Stimulated activated CD8-positive, alpha-beta memory T cell treated with anti-CD3 and anti-CD28 coated beads, Interleukin-7, amount 100 ng/mL, for 4 hours (primary cell): ENCODE results near the gene ARMC2.
"Not testable (repeated sequence)": the region's sequence is repeated elsewhere in the genome, so short reads cannot be mapped to it uniquely, and the experiment has no call there.

ENCODE experiments used
- DNase-seq, 2 donors: peaks; one replicate each; pipeline ENCODE4 v3.0.0-alpha.2; 2020; ENCODE audit warnings: low read depth in 2 of 2

The ARMC2 gene, protein sequence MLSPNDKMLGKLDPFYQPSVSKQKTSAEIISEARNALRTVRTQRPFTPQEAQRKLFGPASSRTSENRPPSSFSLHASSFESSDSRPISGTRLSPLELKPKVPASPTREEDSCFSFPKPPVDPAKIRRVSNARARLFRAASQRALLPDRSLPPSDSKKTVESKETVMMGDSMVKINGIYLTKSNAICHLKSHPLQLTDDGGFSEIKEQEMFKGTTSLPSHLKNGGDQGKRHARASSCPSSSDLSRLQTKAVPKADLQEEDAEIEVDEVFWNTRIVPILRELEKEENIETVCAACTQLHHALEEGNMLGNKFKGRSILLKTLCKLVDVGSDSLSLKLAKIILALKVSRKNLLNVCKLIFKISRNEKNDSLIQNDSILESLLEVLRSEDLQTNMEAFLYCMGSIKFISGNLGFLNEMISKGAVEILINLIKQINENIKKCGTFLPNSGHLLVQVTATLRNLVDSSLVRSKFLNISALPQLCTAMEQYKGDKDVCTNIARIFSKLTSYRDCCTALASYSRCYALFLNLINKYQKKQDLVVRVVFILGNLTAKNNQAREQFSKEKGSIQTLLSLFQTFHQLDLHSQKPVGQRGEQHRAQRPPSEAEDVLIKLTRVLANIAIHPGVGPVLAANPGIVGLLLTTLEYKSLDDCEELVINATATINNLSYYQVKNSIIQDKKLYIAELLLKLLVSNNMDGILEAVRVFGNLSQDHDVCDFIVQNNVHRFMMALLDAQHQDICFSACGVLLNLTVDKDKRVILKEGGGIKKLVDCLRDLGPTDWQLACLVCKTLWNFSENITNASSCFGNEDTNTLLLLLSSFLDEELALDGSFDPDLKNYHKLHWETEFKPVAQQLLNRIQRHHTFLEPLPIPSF

DNA sequence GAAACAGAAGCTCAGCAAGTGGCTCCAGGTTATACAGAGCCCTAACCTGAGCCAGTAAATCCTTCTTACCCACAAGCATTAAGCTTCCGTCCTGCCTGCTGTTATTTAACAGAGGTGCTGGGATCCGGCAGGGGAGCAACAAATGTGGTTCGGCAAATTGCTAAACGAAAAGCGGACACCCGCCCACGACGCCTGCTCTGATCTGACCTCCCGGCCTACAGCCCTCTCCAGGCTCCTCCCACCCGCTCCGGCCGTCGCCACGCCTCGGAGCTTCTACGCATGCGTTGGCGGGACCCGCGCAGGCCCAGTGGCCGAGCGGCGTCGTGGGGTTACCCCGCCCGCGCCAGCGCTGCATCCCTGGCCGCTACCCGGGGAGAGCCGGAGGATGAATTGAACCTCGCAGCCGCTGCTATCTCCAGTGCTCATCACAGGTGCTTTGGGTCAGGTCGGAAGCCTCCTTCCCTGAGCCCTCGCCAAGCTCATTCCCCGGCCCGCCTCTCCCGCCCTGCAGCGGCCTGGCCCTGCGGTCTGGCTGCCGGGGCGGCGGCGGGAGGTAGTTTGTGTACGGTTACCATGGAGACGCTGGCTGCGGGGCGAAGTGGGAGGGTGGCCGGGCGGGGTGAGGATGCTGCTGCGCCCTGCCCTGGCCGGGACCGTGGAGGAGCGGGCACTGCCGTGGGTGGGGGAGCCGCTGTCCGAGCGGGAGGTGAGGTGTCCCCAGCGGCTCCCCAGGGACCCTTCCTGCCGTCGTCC is at the start of gene ARMC2:
Gene ARMC2 (plus strand): TSS at position 307 of the 753 bp plus-strand sequence. CDS start 5,846 bp downstream, outside the sequence.
- DNase-seq: peak; percentile 69 to 81

DNA sequence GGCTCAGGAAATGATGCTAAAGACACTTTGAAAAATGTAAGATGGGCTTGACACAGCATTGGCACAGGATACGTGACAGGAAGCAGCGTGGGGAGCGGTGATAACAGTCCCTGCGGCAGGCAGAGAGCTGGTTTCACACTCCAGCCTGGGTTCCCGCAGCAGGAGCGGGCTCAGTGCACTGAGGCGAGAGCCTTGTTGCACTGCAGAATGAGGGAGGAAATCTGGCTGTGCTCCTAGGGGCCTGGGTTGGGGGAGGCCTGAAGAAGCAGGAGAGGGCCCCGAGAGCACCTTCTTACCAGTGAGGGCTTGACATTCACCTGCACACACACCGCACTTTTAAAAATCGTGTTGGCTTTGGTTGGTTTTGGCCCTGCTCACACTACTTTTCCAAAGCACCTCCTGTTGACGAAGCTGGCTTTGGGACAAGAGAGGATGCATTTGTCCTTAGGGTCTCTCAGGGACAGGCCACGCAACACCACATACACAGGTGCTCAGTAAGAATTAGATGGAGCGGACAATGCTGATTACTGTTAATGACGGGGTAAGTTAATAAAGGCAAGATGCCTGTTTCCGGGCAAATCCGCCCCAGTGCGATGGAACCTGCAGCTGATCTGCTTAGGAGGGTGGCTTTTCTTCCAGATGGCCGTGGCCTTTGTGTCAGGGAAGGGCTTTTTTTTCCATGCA is 49.4 kb upstream of the ARMC2 start:
- DNase-seq: peak; percentile 19 to 35

DNA sequence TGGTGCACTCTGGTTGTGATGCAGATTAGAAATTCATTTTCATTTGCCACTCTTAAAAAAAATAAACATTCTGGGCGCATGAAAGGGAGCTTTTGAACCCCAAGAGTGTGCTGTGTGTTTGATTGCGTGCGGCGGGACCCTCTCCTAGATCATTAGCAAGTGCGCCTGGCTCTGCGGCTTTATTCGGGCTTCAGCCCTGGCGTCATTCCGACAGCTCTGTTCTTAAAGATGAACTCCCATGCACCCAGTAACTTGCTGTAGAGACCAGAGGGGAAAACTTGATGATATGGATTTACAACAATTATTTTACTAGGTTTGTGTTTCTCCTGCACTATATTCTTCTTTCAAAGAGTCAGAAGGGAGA is 48.9 kb upstream of the ARMC2 start:
- DNase-seq: no peak

DNA sequence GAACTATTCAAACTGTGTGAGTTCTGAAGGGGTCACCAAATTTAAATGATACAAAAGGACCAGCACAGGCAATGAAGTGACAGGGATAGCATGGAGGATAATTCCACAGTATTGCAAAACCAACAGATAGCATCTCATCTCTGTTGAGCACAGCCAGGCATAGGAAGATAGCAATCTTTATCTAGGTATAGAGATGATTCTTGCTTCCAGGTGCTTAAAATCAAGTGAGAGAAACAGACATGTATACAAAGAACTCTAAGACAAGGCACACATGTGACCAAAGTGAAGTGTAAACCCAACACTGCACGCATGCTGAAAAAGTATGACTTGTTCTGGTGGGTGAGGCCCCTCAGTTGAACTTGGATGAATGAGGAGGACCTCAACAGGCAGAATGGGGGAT is 48.4 kb upstream of the ARMC2 start:
- no peak for DNase-seq

DNA sequence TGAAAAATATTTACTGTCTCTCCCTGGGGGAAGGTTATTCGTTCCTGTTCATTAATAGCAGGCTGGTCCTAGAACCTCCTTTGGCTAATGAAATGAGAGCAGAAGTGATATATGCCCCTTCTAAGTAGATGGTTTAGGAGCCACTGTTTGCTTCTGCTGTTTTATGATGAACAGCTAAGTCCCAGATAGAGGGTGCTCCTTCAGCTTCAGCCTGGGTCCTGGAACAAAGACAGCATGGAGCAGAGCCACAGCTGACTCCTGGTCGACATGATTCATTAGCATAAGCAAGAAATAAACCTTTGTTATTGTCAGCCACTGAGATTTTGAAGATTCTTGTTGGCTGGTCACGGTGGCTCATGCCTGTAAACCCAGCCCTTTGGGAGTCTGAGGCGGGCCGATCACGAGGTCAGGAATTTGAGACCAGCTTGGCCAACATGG is 47.8 kb upstream of the ARMC2 start:
- no peak for DNase-seq

DNA sequence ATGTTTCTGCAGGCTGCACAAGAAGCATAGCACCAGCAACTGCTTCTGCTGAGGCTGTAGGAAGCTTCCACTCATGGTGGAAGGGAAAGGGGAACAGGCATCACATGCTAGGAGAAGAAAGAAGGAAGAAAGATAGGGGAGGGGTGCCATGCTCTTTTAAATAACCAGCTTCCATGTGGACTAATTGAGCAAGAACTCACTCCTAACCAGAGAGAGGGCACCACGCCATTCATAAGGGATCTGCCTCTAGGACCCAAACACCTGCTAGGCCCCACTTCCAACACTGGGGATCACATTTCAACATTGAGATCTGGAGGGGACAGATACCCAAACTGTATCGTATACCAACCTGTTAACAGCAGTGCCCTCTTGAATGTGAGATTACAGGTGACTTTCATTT is 46.9 kb upstream of the ARMC2 start:
- DNase-seq: no peak

DNA sequence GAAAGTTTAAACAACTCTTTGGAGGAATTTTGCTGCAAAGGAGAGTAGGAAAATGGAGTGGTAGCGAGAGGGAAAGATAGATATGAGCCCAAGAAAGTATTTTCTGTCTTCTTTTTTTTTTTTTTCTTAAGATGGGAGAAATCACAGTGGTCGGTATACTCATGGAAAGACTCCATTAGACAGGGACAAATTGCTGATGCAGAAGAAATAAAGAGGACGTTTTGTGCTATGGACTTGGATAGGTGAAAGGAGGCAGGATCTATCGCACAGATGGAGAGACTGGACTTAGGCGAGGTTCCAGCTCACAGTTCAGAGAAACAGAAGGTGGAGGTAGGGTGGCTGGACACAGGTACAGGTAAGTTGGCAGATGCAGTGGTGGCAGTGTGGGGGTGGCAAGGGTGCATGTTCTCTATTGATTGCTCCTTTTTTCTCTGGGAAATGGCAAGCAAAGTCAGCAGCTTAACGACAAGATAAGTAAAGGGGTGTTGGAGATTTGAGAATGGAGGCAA is 44.2 kb upstream of the ARMC2 start:
- no peak for DNase-seq

DNA sequence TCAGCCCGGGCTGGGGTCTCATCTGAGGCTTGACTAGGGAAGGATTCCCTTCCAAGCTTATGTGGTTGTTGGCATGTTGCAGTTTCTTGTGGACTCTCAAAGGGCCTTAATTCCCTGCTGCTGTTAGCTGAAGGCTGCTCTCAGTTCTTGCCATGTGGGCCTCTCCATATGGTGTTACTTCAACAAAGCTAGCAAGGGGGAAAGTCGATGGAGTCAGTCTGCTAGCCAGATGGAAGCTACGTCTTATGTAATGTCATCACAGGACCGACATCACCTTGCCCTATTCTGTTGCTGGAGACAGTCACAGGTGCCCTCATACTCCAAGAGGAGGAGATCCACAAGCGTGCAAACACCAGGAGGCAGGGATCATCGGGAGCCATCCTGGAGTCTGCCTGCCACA is 43.3 kb upstream of the ARMC2 start:
- DNase-seq: no peak

DNA sequence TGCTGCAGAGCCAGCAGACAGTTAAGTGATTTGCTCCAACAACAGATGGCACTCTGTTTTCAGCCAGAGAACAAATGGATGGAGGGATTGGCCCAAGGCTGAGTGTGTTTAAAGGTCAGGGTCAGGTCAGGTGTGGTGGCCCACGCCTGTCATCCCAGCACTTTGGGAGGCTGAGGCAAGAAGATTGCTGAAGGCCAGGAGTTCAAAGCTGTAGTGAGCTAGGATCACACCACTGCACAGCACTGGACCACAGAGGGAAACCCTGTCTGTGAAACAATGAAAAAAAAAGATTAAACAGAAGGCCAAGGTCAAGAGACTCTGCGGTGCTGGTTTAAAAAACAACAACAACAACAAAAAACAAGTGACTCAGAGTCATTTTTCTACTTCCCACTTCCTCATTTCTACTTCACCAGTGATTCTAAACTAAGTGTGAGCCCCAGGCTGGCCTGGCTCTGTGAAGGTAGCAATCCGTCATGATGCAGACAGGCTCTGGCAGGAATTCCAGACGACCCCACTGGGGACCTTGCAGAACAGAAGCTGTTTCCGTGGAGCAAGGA is 42.5 kb upstream of the ARMC2 start:
- DNase-seq: no peak

DNA sequence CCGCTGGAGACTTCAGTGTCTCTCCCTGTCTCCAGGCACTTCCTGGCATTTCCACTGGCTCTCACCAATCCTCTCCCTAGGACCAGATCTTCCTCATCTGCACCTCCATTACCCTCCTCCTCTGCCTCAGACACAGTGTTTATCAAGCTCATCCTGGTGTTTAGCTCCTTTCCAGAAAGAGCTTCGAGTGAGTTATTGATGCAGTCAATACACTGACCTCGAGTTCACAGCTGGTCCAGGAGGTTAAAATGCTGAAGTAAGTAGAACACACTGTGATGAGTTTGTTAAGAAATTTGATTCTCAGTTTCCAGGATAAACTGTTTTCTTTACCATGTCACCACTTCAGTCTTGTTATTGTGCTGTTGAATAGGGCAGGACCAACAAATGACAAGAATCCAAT is 42.1 kb upstream of the ARMC2 start:
- DNase-seq: no peak

DNA sequence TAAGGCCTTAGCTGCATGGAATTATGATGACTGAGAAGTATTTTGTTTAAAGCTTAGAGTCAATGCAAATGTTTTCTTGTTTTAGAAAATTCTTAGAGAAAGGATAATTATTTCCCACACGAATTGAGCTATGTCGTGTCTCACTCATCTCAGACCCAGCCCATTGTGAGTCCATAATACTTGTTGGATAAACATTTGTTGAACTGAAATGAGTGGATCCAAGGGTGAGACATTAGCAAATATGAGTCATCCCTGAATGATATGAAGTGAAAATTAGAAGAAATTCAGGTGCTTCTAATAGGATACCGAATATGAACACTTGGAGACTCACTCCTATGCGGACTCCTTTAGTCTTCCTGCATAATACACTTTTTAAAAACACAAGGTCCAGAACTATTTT is 41.6 kb upstream of the ARMC2 start:
- no peak for DNase-seq

DNA sequence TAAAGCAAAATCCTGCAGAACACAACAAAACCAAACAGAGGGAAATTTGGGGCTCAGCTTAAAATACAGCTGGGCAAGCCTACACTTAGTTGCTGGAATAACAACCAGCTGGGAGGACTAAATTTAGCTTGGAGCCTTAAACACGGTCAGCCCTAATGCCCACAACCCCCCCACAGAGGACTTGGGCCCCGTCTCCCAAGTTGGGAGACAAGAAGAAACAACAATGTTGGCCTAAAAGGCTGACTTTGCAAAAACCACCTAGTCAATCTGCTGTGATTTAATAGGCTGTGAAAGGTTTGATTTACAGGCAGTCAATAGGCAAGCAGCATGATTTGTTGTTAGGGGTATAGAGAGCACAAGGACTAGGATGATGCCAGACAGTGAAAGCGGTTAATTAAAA is 40.3 kb upstream of the ARMC2 start:
- DNase-seq: no peak

DNA sequence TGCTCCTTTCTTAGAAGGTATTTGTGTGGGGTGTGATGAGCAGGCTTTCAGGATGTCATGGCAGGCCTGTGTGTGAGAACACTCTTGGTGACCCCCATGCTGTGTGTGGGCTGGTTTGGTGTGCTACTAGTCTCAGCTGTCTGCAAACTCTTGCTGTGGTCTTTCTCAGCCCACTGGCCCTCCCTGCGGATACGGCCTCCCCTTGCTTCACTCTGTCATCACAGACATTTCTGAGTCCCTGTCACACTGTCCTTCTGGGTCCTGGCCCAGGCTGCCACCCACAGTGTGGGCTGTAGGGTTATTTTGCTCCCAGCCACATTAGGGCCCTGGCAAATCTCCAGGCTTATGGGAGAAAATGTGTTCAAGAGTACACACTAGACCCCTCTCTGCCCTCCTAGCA is 39.0 kb upstream of the ARMC2 start:
- no peak for DNase-seq

DNA sequence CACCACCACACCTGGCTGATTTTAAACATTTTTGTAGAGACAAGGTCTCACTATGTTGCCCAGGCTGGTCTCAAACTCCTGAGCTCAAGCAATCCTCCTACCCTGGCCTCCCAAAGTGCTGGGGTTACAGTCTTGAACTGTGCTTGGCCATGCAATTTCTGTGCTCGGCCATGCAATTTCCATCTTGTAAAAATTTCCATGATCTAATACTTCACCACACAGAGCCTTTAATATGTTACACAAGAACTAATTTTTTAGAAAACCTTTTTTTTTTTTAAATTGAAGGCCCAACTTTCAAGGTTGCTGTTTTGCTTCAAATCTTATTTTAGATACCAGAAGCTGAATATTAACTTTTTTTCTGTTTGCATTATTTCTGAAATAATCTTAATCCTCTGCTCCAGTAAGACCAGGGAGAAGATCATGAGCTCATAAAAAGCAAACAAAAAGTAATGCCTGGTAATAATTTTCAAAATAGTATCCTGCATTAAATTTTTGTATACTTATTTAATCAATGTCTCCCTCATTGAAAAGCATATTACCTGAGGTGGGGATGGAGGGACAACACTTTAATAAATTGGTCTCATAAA is 38.1 kb upstream of the ARMC2 start:
- no peak for DNase-seq

DNA sequence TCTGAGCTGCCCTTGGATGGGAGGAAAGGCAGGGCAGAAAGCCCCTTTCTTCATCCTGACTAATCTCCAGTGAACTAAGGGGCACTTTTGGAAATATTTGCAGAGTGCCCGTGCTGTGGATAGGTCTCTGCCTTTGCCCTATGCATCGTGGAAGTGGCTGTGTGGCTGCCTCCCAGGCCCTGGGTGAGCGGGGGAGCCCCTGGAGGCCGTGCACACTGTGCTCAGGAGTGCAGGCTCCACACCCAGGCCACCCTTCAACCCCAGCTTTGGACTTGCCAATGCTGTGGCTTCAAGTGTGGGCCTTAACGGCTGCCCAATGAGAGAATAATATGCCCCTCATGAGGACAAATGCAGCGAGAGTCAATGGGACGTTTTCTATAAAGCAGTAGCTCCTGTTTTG is 36.7 kb upstream of the ARMC2 start:
- DNase-seq: no peak

DNA sequence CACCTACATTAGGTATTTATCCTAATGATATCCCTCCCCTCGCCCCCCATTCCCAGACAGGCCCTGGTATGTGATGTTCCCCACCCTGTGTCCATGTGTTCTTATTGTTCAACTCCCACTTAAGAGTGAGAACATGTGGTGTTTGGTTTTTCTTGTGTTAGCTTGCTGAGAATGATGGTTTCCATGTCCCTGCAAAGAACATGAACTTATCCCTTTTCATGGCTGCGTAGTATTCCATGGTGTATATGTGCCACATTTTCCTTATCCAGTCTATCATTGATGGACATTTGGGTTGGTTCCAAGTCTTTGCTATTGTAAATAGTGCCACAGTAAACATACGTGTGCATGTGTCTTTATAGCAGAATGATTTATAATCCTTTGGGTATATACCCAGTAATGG is 35.0 kb upstream of the ARMC2 start:
- not testable (repeated sequence) for DNase-seq

DNA sequence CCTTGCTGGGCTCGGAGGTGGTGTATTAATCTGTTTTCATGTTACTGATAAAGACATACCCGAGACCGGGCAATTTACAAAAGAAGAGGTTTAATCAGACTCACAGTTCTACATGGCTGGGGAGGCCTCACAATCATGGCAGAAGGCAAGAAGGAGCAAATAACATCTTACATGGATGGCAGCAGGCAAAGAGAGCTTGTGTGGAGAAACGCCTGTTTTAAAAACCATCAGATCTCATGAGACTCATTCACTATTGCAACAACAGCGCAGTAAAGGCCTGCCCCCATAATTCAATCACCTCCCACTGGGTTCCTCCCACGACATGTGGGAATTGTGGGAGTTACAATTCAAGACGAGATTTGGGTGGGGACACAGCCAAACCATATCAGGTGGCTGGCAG is 30.9 kb upstream of the ARMC2 start:
- DNase-seq: not testable (repeated sequence)

DNA sequence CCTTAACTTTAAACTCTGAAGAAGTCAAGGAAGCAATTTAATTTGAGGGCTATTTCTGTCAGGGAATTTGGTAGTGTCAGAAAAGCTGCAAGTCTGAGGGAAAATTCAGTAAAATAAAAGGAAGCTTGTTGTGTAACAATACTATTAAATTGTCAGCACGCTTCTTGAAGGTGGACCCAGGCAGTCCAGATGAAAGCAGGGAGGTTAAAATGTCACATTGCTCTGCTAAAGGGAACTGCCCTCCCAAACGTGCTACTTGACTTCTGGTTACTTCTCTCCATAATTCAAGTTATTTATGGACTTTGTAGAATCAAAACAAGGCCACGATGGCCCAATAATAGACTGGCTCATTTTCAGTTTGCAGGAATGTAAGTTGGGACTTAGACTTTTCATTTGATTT is 28.2 kb upstream of the ARMC2 start:
- DNase-seq: no peak

DNA sequence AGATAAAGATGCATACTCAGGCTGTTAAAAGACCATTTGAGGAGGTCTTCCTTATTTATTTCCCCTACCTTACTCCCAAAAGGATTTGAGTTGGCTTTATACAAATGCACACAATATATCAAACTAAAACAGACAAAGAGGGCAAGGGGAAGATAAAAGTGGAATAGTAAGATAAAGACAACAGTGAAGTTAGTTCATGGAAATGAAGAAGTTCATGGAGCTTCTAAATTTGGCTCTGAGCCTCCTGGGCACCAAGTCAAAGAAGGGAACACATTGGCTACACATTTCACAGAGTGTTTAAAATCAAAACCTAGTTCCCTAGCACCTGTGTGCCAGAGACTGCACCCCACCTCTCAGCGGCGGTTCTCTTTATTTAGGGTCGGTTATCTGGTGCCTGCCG is 25.8 kb upstream of the ARMC2 start:
- no peak for DNase-seq

DNA sequence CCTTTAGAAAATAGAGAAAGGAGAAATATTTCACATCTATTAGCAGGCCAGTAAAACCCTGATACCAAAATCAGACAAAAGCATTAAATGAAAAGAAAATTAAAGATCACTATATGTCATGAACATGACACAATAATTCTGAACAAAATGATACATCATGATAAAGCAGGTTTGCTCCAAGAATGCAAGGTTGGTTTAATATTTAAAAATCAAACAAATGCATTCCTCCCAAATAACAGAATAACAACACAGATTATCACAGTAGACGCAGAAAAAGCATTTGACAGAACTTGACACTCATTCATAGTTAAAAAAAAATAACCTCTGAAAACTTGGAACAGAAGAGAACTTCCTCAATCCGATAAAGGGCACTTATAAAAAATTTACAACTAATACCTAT is 22.9 kb upstream of the ARMC2 start:
- no peak for DNase-seq

DNA sequence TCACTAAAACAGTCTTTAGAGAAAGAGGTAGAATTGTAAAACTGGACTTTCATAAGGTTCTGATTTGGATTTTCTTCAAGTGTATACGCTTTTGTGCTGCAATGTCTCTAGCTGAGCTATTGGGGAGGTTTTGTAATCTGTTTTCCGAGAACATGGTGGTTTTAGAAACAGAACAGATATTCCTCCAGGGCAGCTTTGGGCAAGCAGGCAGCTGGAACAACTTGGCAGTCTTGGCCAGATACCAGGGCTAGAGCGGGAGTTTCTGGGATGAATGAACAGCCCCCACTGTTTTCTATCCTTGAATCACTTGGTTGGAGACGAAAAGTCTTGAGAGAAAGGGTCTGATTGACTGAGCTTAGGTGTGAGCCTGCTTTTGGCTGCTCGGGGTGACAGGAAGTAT is 17.1 kb upstream of the ARMC2 start:
- DNase-seq: no peak
